GM13977 (cell line): ENCODE results near the gene OR4F15.

Source experiments
- DNase-seq: peaks from one replicate; pipeline ENCODE4 v3.0.0; 2012; ENCODE audit warnings: low spot score
- in situ Hi-C: fragments of 300-500 bp; cut with MboI; formaldehyde crosslinking; loops from one replicate; pipeline ENCODE4 v1.12.0; 2022; ENCODE audit warnings: low sequenced_read_pairs, low pct_unique_long_range_greater_than_20kb, mixed read lengths, inconsistent platforms; ENCODE audit not compliant: unreplicated experiment
- TF ChIP-seq, protein P1 (sequence below): IDR thresholded peaks from 2 replicates; pipeline ENCODE4 v1.5.1; 2012; ENCODE audit warnings: mild to moderate bottlenecking, control low read depth; ENCODE audit not compliant: insufficient read depth; ENCODE audit errors: extremely low read depth, missing control alignments

The OR4F15 gene

DNA sequence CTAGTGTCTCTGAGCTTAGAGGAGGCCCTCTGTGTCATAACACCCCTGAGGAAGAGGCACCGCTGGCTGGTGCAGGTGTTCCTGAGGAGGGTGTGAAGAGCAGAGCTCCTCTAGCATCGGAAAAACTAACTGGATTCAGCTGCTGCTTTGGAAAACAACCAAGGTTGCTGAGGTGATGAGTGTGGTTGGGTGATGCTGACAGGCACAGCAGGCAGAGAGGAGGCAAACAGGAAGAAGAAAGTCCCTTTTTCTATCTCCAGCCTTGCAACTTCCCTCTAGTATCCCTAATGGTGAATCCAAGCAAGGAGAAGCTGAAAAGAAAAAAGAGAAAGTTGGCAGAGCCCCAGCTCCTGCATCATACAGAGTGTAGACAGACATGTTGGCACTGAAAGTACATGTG, 3.8 kb upstream of the OR4F15 start:
- in situ Hi-C loops, result no loop called here
- DNase-seq, result no peak
- TF ChIP-seq, protein P1, sequence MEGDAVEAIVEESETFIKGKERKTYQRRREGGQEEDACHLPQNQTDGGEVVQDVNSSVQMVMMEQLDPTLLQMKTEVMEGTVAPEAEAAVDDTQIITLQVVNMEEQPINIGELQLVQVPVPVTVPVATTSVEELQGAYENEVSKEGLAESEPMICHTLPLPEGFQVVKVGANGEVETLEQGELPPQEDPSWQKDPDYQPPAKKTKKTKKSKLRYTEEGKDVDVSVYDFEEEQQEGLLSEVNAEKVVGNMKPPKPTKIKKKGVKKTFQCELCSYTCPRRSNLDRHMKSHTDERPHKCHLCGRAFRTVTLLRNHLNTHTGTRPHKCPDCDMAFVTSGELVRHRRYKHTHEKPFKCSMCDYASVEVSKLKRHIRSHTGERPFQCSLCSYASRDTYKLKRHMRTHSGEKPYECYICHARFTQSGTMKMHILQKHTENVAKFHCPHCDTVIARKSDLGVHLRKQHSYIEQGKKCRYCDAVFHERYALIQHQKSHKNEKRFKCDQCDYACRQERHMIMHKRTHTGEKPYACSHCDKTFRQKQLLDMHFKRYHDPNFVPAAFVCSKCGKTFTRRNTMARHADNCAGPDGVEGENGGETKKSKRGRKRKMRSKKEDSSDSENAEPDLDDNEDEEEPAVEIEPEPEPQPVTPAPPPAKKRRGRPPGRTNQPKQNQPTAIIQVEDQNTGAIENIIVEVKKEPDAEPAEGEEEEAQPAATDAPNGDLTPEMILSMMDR, result no peak

DNA sequence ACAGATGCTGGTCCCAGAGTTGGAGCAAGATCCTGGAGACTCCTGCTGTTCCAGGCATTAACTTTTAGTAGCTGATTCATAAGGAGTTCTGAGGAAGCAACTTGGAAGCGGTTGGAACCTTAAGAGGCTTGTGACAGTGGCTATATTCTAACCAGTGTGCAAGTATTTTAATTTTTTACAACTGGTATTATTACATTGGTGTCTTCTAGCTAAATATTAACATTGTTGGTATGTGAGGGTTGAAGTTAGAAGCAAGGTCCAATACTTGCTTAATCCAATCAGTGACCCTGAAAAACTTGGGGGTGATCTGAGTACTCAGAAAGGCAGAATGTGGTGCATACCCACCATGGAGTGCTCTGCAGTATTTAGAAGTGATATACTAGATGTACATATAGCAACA, 1.5 kb upstream of the OR4F15 start:
- TF ChIP-seq, protein P1, result no peak
- in situ Hi-C loops, result no loop called here

DNA sequence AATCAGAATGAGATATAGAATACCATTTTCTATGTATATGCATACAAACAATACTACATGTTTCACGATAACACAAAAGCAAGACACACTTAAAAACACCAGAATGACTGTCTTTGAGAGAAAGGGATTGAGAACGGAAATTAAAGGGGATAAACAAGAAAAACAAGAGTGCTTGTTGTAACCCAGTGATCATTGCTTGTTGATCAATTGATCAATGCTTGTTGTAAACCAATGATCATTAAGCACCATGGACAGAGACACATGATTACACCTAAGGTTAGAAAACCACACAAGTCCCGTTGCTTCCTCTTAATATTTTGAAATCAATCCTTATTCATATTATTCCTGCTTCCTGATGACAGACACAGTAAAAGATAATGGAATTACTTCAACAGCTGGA, 1.1 kb upstream of the OR4F15 start:
- in situ Hi-C loops, result no loop called here
- TF ChIP-seq, protein P1, result no peak
- DNase-seq, result no peak

More for the DNA sequence above, 1.5 kb upstream of the OR4F15 start:
- no peak for DNase-seq

DNA sequence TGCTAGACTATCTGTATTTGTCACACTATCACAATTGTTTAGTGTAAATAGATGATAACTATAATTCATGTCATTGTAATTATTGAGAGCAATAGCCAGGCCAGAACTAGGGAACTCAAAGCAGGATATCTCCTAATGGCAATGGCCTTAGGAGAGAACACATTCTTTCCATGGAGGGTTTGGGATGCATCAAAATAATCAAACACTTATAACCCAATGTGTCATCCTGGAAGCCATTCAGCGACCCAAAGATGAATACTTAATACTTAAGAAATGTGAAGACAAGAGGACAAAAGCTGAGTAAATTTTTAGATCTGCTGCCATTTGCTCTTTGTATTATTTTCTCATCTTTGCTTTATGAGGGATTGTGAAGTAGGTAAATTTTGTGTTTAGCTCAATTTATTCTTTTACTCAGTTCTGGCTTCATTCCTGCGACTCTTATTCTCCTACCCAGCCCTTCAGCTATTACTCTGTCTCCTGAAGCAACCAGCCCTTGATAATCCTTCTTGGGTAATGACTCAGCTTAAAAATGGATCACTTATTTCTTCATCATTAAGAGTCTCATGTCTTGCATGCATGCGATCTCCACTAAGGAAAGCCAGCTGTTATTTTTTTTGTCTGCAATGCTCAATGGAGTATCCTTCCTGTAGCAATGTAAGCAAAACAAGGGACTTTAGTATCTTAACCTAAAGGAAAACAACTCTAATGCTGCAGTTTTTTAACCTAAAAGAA, 2.0 kb downstream of the OR4F15 start:
- TF ChIP-seq, protein P1, result no peak
- DNase-seq, result no peak
- in situ Hi-C loops, result no loop called here

DNA sequence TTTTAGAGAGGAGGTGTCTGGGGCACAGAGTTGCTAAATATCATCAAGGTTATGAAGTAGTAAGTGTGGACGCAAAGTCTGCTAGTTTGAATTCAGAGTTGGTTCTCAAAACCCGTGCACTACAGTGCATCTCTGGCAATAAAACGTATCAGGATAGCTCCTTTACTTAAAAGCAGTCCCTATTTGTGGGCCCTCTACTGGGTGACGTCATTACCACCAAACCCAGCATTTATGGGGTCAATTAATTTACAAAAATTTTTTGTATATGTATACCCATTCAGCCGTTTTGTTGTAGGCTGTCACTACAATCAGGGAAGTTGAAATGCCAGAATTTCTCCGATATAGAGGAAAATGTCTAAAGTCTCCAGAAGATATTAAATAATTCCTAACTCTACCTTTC, 8.8 kb downstream of the OR4F15 start:
- TF ChIP-seq, protein P1, result no peak
- in situ Hi-C loops, result no loop called here
- DNase-seq, result no peak

DNA sequence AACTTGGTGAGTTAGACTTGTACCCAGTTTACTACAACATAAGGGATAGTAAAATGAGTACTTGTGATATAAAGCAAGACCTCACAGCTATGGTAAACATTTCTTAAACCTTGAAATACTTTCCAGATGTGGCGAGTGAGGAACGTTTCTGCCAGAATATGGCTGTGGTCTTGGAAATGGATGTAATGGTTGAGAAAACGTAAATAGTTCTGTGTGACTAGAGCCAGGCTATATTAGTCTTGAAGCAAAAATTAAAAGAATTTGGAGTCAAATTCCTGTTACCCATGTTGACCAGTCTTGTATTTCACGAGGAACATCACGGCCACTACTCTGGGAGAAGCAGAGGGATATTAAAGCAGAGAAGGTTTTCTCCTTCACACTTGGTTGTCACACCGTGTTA, 15.3 kb downstream of the OR4F15 start:
- TF ChIP-seq, protein P1, result no peak
- no peak for DNase-seq
- in situ Hi-C loops, result no loop called here
